ENCODE measurements around the gene PARD3. TPM values are rescaled to one million over a fixed set of nuclear protein-coding genes. Genes with fewer than 3 reads are reported as not detected.

The PARD3 gene
- total and polyA plus RNA-seq, 10 of the 15 experiments (the other 5 are each of a cell fraction or from before 2014, with no cell fraction given) = 2.6 to 43.1 (median 13.9) TPM

GRCh38 chr10:34798654-34799053 is 16.4 kb downstream of the PARD3 start:
- Histone ChIP-seq H3K27me3 (replicated peaks in 1 of 2; ENCODE audit: control insufficient read depth in 2 of 2, insufficient read depth in 2 of 2, low read length in 1 of 2) (no peaks in the 10 kb centered on the region), H3K27ac (ENCODE audit: control insufficient read depth, insufficient read depth) (no peak overlapping the region), H3K4me2 (ENCODE audit: control insufficient read depth, insufficient read depth) (no peak overlapping the region), H3K9ac (ENCODE audit: control insufficient read depth, insufficient read depth, low read length) (no peak overlapping the region), H3K79me2 (ENCODE audit: control insufficient read depth, insufficient read depth, low read length) (no peaks in the 10 kb centered on the region), H3K4me3 (no peak overlapping the region), H4K20me1 (ENCODE audit: control insufficient read depth, insufficient read depth) (no peaks in the 10 kb centered on the region), H3K36me3 (ENCODE audit: control insufficient read depth in 2 of 2, insufficient read depth in 2 of 2, low read length in 1 of 2) (no peaks in the 10 kb centered on the region), H3K9me3 (replicated peaks; ENCODE audit: control insufficient read depth, insufficient read depth, low read length) (no peaks in the 10 kb centered on the region), H3K4me1 (ENCODE audit: control insufficient read depth, insufficient read depth, low read length) (no peaks in the 10 kb centered on the region), H2AFZ (ENCODE audit: control insufficient read depth, low read depth, low read length) (no peak overlapping the region)
- 32% methylated on average over 3 of the region's 4 CpGs for WGBS (ENCODE audit: insufficient coverage, insufficient replicate concordance, low lambda C conversion rate, missing lambda C conversion rate)
- ChIA-PET CTCF (interaction anchor here (1.2 to 1.6 kb wide), 5 partner anchors 8 to 74 kb away, joined by 3 to 5 read pairs (median 4); no protein-coding TSS in a partner anchor), POLR2A (interaction anchor here (1.4 to 6.0 kb wide), 3 partner anchors 9 to 66 kb away, joined by 3 to 33 read pairs (median 3); no protein-coding TSS in a partner anchor), RAD21 (ENCODE audit: unreplicated experiment) (interaction anchor here (1.1 kb wide), 1 partner anchor 11 kb away, joined by 3 read pairs; no protein-coding TSS in a partner anchor), SMC1A (ENCODE audit: uncharacterized antibody, unreplicated experiment) (interaction anchor here (0.6 to 8.9 kb wide), 4 partner anchors 12 to 119 kb away, joined by 3 to 65 read pairs (median 4); no protein-coding TSS in a partner anchor)
- in situ Hi-C loops (cut with MboI) (no loop called here), intact Hi-C loops (cut with micrococcal nuclease; ENCODE audit: unreplicated experiment) (no loop called here)
- ATAC-seq (no peak), DNase-seq (ENCODE audit: low read depth, low spot score) (no peak), FAIRE-seq (no peak)
- no peak for TF ChIP-seq PAX5 (IDR thresholded peaks at IDR 0.05; ENCODE audit: borderline replicate concordance, low read depth, low read length)
- TF ChIP-seq CREM (IDR thresholded peaks at IDR 0.05; ENCODE audit: low read depth) = no peak
- TF ChIP-seq NFXL1 (IDR thresholded peaks at IDR 0.05; ENCODE audit: borderline replicate concordance) = no peak
- TF ChIP-seq DPF2 (IDR thresholded peaks at IDR 0.05) = no peak
- TF ChIP-seq EED (IDR thresholded peaks at IDR 0.05; ENCODE audit: low read depth) = no peak
- no peak for TF ChIP-seq STAT3 (IDR thresholded peaks at IDR 0.05; ENCODE audit: low read depth, low read length)
- no peak for TF ChIP-seq EZH2 (IDR thresholded peaks at IDR 0.05; ENCODE audit: borderline replicate concordance, control insufficient read depth, low read depth, low read length)
- no peak for TF ChIP-seq IRF4 (IDR thresholded peaks at IDR 0.05; ENCODE audit: low read depth, low read length)
- no peak for TF ChIP-seq RAD21 (IDR thresholded peaks at IDR 0.05; ENCODE audit: insufficient read depth, low read depth, low read length)
- no peak for TF ChIP-seq SPI1 (IDR thresholded peaks at IDR 0.05; ENCODE audit: borderline replicate concordance, insufficient read depth, low read depth, low read length)
- TF ChIP-seq ZNF24 (IDR thresholded peaks at IDR 0.05) = no peak
- TF ChIP-seq SREBF2 (IDR thresholded peaks at IDR 0.05; ENCODE audit: low read length) = no peak
- TF ChIP-seq ZBTB40 (IDR thresholded peaks at IDR 0.05; ENCODE audit: borderline replicate concordance) = no peak
- no peak for TF ChIP-seq ASH2L (IDR thresholded peaks at IDR 0.05; ENCODE audit: borderline replicate concordance, low read depth)
- no peak for TF ChIP-seq NFYA (IDR thresholded peaks at IDR 0.05; ENCODE audit: borderline replicate concordance, low read depth, low read length)
- TF ChIP-seq IRF3 (IDR thresholded peaks at IDR 0.05) = no peak
- no peak for TF ChIP-seq MTA3 (IDR thresholded peaks at IDR 0.05; ENCODE audit: borderline replicate concordance, low read length)
- no peak for TF ChIP-seq RELA (IDR thresholded peaks at IDR 0.05; ENCODE audit: borderline replicate concordance, partially characterized antibody)
- BruUV-seq (replicated peaks) = no TSS peak

Data from GM12878 (cell line).